AG04450 (cell line): Measurements from ENCODE around the gene PLEKHH2. TPM values are rescaled to one million over a fixed set of nuclear protein-coding genes. Genes with fewer than 3 reads are reported as not detected.

Source experiments
- CTCF ChIA-PET: fragments of 300-600, 350-600 bp; formaldehyde crosslinking; extraction: SDS; loops from one replicate; lab custom pipeline; 2022; ENCODE audit warnings: antibody characterized with exemption, inconsistent platforms; lab: Charles Lee
- POLR2A ChIA-PET: fragments of 350-600 bp; formaldehyde crosslinking; extraction: SDS; loops from one replicate; lab custom pipeline; 2021; ENCODE audit warnings: antibody characterized with exemption, inconsistent platforms; lab: Yijun Ruan, JAX
- DNase-seq: peaks from one replicate; pipeline ENCODE4 v3.0.0-alpha.2; 2011; ENCODE audit warnings: low read depth, low spot score
- H3K27ac ChIP-seq: one replicate; pipeline ENCODE4 v1.5.1; 2012; ENCODE audit warnings: low read depth, low read length, control low read depth
- H3K27me3 ChIP-seq: one replicate; pipeline ENCODE4 v1.6.0; 2012; ENCODE audit warnings: low read length; ENCODE audit not compliant: control insufficient read depth, insufficient read depth
- H3K4me3 ChIP-seq: 2 replicates; pipeline ENCODE4 v1.5.1; 2011; ENCODE audit warnings: mild to moderate bottlenecking, low read depth, low read length, control low read depth
- H3K9me3 ChIP-seq: 2 replicates; pipeline ENCODE4 v1.5.1; 2012; ENCODE audit warnings: low read length; ENCODE audit not compliant: control insufficient read depth, insufficient read depth
- CTCF ChIP-seq: IDR thresholded peaks from 2 replicates; pipeline ENCODE4 v1.5.1; 2011; ENCODE audit warnings: low read depth, low read length, control low read depth, inconsistent platforms
- polyA plus RNA-seq: library from polyadenylated mRNA; depleted of rRNA; stranded (reverse); fragments of >200 nt; gene quantifications from 2 replicates; pipeline ENCODE4 v1.2.3, GENCODE V29; 2011

PLEKHH2 gene
- polyA plus RNA-seq, 1 experiment = 6.0 TPM

- POLR2A ChIA-PET = no interaction called here
- no peak for DNase-seq
- no peak for TF ChIP-seq CTCF
- CTCF ChIA-PET = no interaction called here
- no peak overlapping the region for H3K4me3 ChIP-seq
- H3K27ac ChIP-seq = no peak overlapping the region
- no peaks in the 10 kb centered on the region for H3K9me3 ChIP-seq
- H3K27me3 ChIP-seq = no peaks in the 10 kb centered on the region
Measured at GRCh38 chr2:43710866-43711265, 73.8 kb downstream of the PLEKHH2 start.

GRCh38 chr2:43714164-43714563 is 77.1 kb downstream of the PLEKHH2 start:
- no peak overlapping the region for H3K27ac ChIP-seq
- ChIA-PET CTCF (no interaction called here), POLR2A (no interaction called here)
- no peak for TF ChIP-seq CTCF
- no peak overlapping the region for H3K4me3 ChIP-seq
- H3K9me3 ChIP-seq = no peaks in the 10 kb centered on the region
- no peaks in the 10 kb centered on the region for H3K27me3 ChIP-seq
- DNase-seq = peak; percentile 7

- no peaks in the 10 kb centered on the region for H3K9me3 ChIP-seq
- no peaks in the 10 kb centered on the region for H3K27me3 ChIP-seq
- no peak overlapping the region for H3K4me3 ChIP-seq
- ChIA-PET POLR2A (no interaction called here), CTCF (no interaction called here)
- DNase-seq = no peak
- no peak overlapping the region for H3K27ac ChIP-seq
- no peak for TF ChIP-seq CTCF
Measured at GRCh38 chr2:43715300-43716098, 78.4 kb downstream of the PLEKHH2 start.

- TF ChIP-seq CTCF = no peak
- Histone ChIP-seq H3K4me3 (no peak overlapping the region), H3K27me3 (peaks cover 2% of the 10 kb centered on the region), H3K9me3 (no peaks in the 10 kb centered on the region), H3K27ac (no peak overlapping the region)
- ChIA-PET POLR2A (no interaction called here), CTCF (no interaction called here)
- DNase-seq = no peak
Measured at GRCh38 chr2:43717322-43717721, 80.3 kb downstream of the PLEKHH2 start.

GRCh38 chr2:43718530-43719124 is 81.6 kb downstream of the PLEKHH2 start:
- CTCF ChIA-PET = no interaction called here
- Histone ChIP-seq H3K4me3 (no peak overlapping the region), H3K27me3 (peaks cover 2% of the 10 kb centered on the region), H3K27ac (no peak overlapping the region), H3K9me3 (no peaks in the 10 kb centered on the region)
- POLR2A ChIA-PET = no interaction called here
- TF ChIP-seq CTCF = no peak
- DNase-seq = no peak
